GM18498 (cell line): ENCODE data around the gene ZNF473.
"Not testable (repeated sequence)": the region's sequence is repeated elsewhere in the genome, so short reads cannot be mapped to it uniquely, and the experiment has no call there.

ENCODE experiments used
- ATAC-seq: cut with Tn5 transposase; IDR thresholded peaks from one replicate; pipeline ENCODE4 v1.9.1; 2021; ENCODE audit warnings: mild to moderate bottlenecking, moderate library complexity; ENCODE audit not compliant: unreplicated experiment

ZNF473 gene

GRCh38 chr19:50097884-50098283 is 72.1 kb downstream of the ZNF473 start:
- ATAC-seq, result not testable (repeated sequence)

GRCh38 chr19:50098892-50099291 is 73.1 kb downstream of the ZNF473 start:
- not testable (repeated sequence) for ATAC-seq

GRCh38 chr19:50099696-50100095 is 73.9 kb downstream of the ZNF473 start:
- ATAC-seq, result not testable (repeated sequence)

- ATAC-seq, result not testable (repeated sequence)
These were observed 75.1 kb downstream of the ZNF473 start for GRCh38 chr19:50100946-50101345.
